HepG2 (cell line): ENCODE data around the gene SEC11A. TPM values are rescaled to one million over a fixed set of nuclear protein-coding genes. Genes with fewer than 3 reads are reported as not detected.
A peak's percentile ranks its signal among the peaks of the same experiment; 100 is the strongest.

ENCODE experiments used
- ATAC-seq: fragments of 200-7000 bp; cut with Tn5 transposase; 3 replicates; pipeline ENCODE4 v1.9.1; 2020; ENCODE audit warnings: mild to moderate bottlenecking, moderate library complexity
- BruUV-seq: library from RNA; stranded (reverse); fragments of 400-500 nt; replicated peaks from 2 replicates; lab custom pipeline; 2021; lab: Mats Ljungman, UMichigan
- CTCF ChIA-PET: fragments of 300-600 bp; formaldehyde crosslinking; extraction: SDS; loops from one replicate; lab custom pipeline; 2021; ENCODE audit warnings: low total read pairs, inconsistent platforms, low intra/inter-chr PET ratio; lab: Yijun Ruan, JAX
- POLR2A ChIA-PET: fragments of 350-600 bp; sonication (Branson Sonifier 250); formaldehyde crosslinking; loops from one replicate; lab custom pipeline; 2020; ENCODE audit warnings: antibody characterized with exemption, inconsistent platforms; lab: Yijun Ruan, JAX
- DNase-seq: peaks from one replicate; pipeline ENCODE4 v3.0.0-alpha.2; 2015; ENCODE audit warnings: low spot score
- FAIRE-seq: peaks from 3 replicates; lab custom pipeline; 2011; peaks lifted over from hg19 to GRCh38; lab: Jason Lieb, UNC
- H2AFZ ChIP-seq: one replicate; pipeline ENCODE4 v1.6.1; 2011; ENCODE audit warnings: low read length, inconsistent platforms
- H3K27ac ChIP-seq: fragments of 300-600 bp; 3 replicates; pipeline ENCODE4 v1.8.0; 2011; ENCODE audit warnings: mixed run types, mild to moderate bottlenecking, mixed read lengths, low read length, inconsistent platforms; ENCODE audit not compliant: insufficient read depth; ENCODE audit errors: extremely low read length
- H3K27me3 ChIP-seq, 2 experiments: fragments of 200-600 bp in 1 of 2; 2 replicates in 1 of 2; 3 replicates in 1 of 2; pipeline versions ENCODE4 v1.6.0 to v1.8.0; 2011; ENCODE audit warnings: low read length in 2 of 2, mild to moderate bottlenecking in 2 of 2, moderate library complexity in 2 of 2, inconsistent platforms in 1 of 2; ENCODE audit not compliant: insufficient read depth in 2 of 2, control insufficient read depth in 1 of 2
- H3K36me3 ChIP-seq, 2 experiments: fragments of 200-600 bp in 1 of 2; replicated peaks in 1 of 2; 2 replicates in 1 of 2; 3 replicates in 1 of 2; pipeline versions ENCODE4 v1.5.1 to v1.8.0; 2011; ENCODE audit warnings: low read length in 2 of 2, inconsistent platforms in 1 of 2; ENCODE audit not compliant: insufficient read depth in 2 of 2, control insufficient read depth in 1 of 2
- H3K4me1 ChIP-seq: 2 replicates; pipeline ENCODE4 v1.5.1; 2012; ENCODE audit warnings: low read length, inconsistent platforms; ENCODE audit not compliant: insufficient read depth
- H3K4me2 ChIP-seq: 2 replicates; pipeline ENCODE4 v1.6.0; 2011; ENCODE audit warnings: low read depth, low read length, inconsistent platforms
- H3K4me3 ChIP-seq, 3 experiments: fragments of 200-600 bp in 1 of 3; sonication (generic), shearing (Covaris generic) in 1 of 3; replicated peaks in 1 of 3; 2 replicates each; pipeline ENCODE4 v1.5.1; 2011 to 2016; ENCODE audit warnings: low read length in 3 of 3, inconsistent platforms in 2 of 3, low read depth in 2 of 3, mild to moderate bottlenecking in 2 of 3, control low read depth in 1 of 3, mixed read lengths in 1 of 3; ENCODE audit not compliant: insufficient read depth in 1 of 3
- H3K79me2 ChIP-seq: one replicate; pipeline ENCODE4 v1.6.1; 2011; ENCODE audit warnings: low read length, inconsistent platforms; ENCODE audit not compliant: insufficient read depth
- H3K9ac ChIP-seq: 2 replicates; pipeline ENCODE4 v1.6.0; 2011; ENCODE audit warnings: mild to moderate bottlenecking, low read depth, low read length, inconsistent platforms; ENCODE audit not compliant: insufficient read depth
- H3K9me3 ChIP-seq: 2 replicates; pipeline ENCODE4 v1.5.1; 2012; ENCODE audit warnings: mild to moderate bottlenecking, low read length
- H4K20me1 ChIP-seq: 2 replicates; pipeline ENCODE4 v1.6.0; 2011; ENCODE audit warnings: inconsistent platforms, mild to moderate bottlenecking, low read length, moderate library complexity; ENCODE audit not compliant: insufficient read depth
- AHR ChIP-seq: IDR thresholded peaks from 2 replicates; pipeline ENCODE4 v1.6.1; 2018; ENCODE audit warnings: missing genetic modification reagents, missing compliant biosample characterization
- CHD4 ChIP-seq: fragments of 200-600 bp; sonication (generic); IDR thresholded peaks from 2 replicates; pipeline ENCODE4 v1.7.0; 2017; ENCODE audit warnings: mild to moderate bottlenecking, low read length, borderline replicate concordance
- IKZF5 ChIP-seq: IDR thresholded peaks from 2 replicates; pipeline ENCODE4 v1.6.1; 2018; ENCODE audit warnings: missing genetic modification reagents, mild to moderate bottlenecking, missing compliant biosample characterization
- RXRB ChIP-seq: IDR thresholded peaks from 2 replicates; pipeline ENCODE4 v1.6.1; 2016; ENCODE audit warnings: borderline replicate concordance, missing genetic modification reagents, missing compliant biosample characterization
- SKIL ChIP-seq: sonication (generic); formaldehyde crosslinking; IDR thresholded peaks from 2 replicates; pipeline ENCODE4 v1.8.0; 2022; ENCODE audit warnings: missing genetic modification reagents, mild to moderate bottlenecking, moderate library complexity, borderline replicate concordance
- TAF1 ChIP-seq: sonication (generic); formaldehyde crosslinking; IDR thresholded peaks from 2 replicates; pipeline ENCODE4 v1.4.0; 2020; ENCODE audit warnings: missing genetic modification reagents
- TFAP4 ChIP-seq: sonication (generic); IDR thresholded peaks from 2 replicates; pipeline ENCODE4 v1.6.1; 2016; ENCODE audit warnings: low read depth, borderline replicate concordance
- ZGPAT ChIP-seq: IDR thresholded peaks from 2 replicates; pipeline ENCODE4 v1.6.1; 2016; ENCODE audit warnings: mild to moderate bottlenecking
- ZNF121 ChIP-seq: sonication (generic); formaldehyde crosslinking; IDR thresholded peaks from 2 replicates; pipeline ENCODE4 v1.5.0; 2020; ENCODE audit warnings: mild to moderate bottlenecking, missing genetic modification reagents
- ZNF687 ChIP-seq: sonication (generic); formaldehyde crosslinking; IDR thresholded peaks from 2 replicates; pipeline ENCODE4 v1.5.1; 2020; ENCODE audit warnings: mild to moderate bottlenecking, missing genetic modification reagents, moderate library complexity
- ZSCAN30 ChIP-seq: sonication (generic); formaldehyde crosslinking; IDR thresholded peaks from 2 replicates; pipeline ENCODE4 v1.5.0; 2020; ENCODE audit warnings: mild to moderate bottlenecking, missing genetic modification reagents
- WGBS: methylation state at CpG from one replicate; pipeline ENCODE4 v1.1.6; 2017; ENCODE audit warnings: low lambda C conversion rate; 5-methylcytosine and 5-hydroxymethylcytosine counted together
- in situ Hi-C: cut with HindIII; loops from 2 replicates; pipeline ENCODE4 v1.10.0; 2017; ENCODE audit warnings: low pct_unique_long_range_greater_than_20kb; ENCODE audit not compliant: extremely low pct_ligation_motif_present
- intact Hi-C: fragments of 100-400 bp; cut with micrococcal nuclease; formaldehyde crosslinking; loops from one replicate; pipeline ENCODE4 v1.10.0; 2022; ENCODE audit not compliant: unreplicated experiment
- polyA plus RNA-seq, 8 experiments: library from polyadenylated mRNA; depleted of rRNA in 3 of 8; stranded (reverse) in 7 of 8; unstranded in 1 of 8; fragments of >200 nt; fragmentation: Illumina TruSeq in 4 of 8; extraction: Trizol in 4 of 8; gene quantifications; 2 replicates each; pipeline versions ENCODE4 v1.2.1 to v1.2.3, GENCODE V29; 2011 to 2016; ENCODE audit warnings: low read depth in 4 of 8, missing spikeins in 1 of 8, mixed read lengths in 1 of 8; ENCODE audit not compliant: insufficient read depth in 1 of 8
- total RNA-seq, 5 experiments: library from RNA; depleted of rRNA; stranded (reverse); fragments of >200 nt; fragmentation: Illumina TruSeq; extraction: Trizol; gene quantifications; 2 replicates each; pipeline ENCODE4 v1.2.3, GENCODE V29; 2016; ENCODE audit warnings: low read depth in 1 of 5

The SEC11A gene
- total and polyA plus RNA-seq, 2 of the 13 experiments (the other 11 are each of a cell fraction or from before 2014, with no cell fraction given) = 141 to 230 TPM

GRCh38 chr15:84633311-84634227, 82.4 kb downstream of the SEC11A start:
- CTCF ChIA-PET = interaction anchor here (1.3 kb wide), 1 partner anchor 35 kb away, joined by 4 read pairs; no protein-coding TSS in a partner anchor
- peak; percentile 18 for DNase-seq
- no peak overlapping the region for H2AFZ ChIP-seq
- WGBS = 2% methylated on average over 13 of the region's 105 CpGs
- intact Hi-C loops (loop anchor here (1.0 kb wide), 1 partner anchor 32 kb away; the partner anchor contains the start of gene ZSCAN2), in situ Hi-C loops (no loop called here)
- H3K79me2 ChIP-seq = peaks cover 13% of the 10 kb centered on the region
- peak overlapping the region; percentile 67 to 83 (median 68) for H3K4me3 ChIP-seq
- no peaks in the 10 kb centered on the region for H3K9me3 ChIP-seq
- peak; percentile 80 for ATAC-seq
- H3K4me1 ChIP-seq = peaks cover 42% of the 10 kb centered on the region
- POLR2A ChIA-PET = interaction anchor here (0.9 to 6.4 kb wide), 7 partner anchors 9 to 33 kb away, joined by 3 to 47 read pairs (median 4); partner anchors contain the start of genes WDR73 and ZSCAN2
- H3K4me2 ChIP-seq = peak overlapping the region; percentile 93
- H3K27me3 ChIP-seq = no peaks in the 10 kb centered on the region; a peak in 1 of 5 replicates
- FAIRE-seq = no peak
- H3K9ac ChIP-seq = peak overlapping the region; percentile 68
- H3K36me3 ChIP-seq = peaks cover 5 to 6% of the 10 kb centered on the region in 2 experiments; a peak in 1 of 5 replicates
- H4K20me1 ChIP-seq = peaks cover 22% of the 10 kb centered on the region
- H3K27ac ChIP-seq = no peak overlapping the region
- BruUV-seq = no TSS peak
- no peak for TF ChIP-seq CHD4
- peak; percentile 75; the same call in 1 of the 2 replicates for TF ChIP-seq ZGPAT (CRISPR knock-in tag)
- TF ChIP-seq AHR (CRISPR knock-in tag) = no peak
- 0 out of 2 replicates have a peak, but pooled peaks have one; percentile 22 for TF ChIP-seq ZNF121
- TF ChIP-seq RXRB (CRISPR knock-in tag) = 0 out of 2 replicates have a peak, but pooled peaks have one; percentile 26
- TF ChIP-seq TFAP4 = peak; percentile 66; the same call in 1 of the 2 replicates
- TF ChIP-seq ZSCAN30 = 0 out of 2 replicates have a peak, but pooled peaks have one; percentile 66
- no peak for TF ChIP-seq SKIL (CRISPR knock-in tag)
- 0 out of 2 replicates have a peak, but pooled peaks have one; percentile 32 for TF ChIP-seq IKZF5 (CRISPR knock-in tag)
- TF ChIP-seq TAF1 (CRISPR knock-in tag) = 0 out of 2 replicates have a peak, but pooled peaks have one; percentile 37
- TF ChIP-seq ZNF687 (CRISPR knock-in tag) = peak; percentile 81
